Measurements from ENCODE around the gene MRPL53. TPM values are rescaled to one million over a fixed set of nuclear protein-coding genes. Genes with fewer than 3 reads are reported as not detected.
A peak's percentile ranks its signal among the peaks of the same experiment; 100 is the strongest.

The MRPL53 gene
- polyA plus RNA-seq, 1 experiment = 25.9 TPM

DNA sequence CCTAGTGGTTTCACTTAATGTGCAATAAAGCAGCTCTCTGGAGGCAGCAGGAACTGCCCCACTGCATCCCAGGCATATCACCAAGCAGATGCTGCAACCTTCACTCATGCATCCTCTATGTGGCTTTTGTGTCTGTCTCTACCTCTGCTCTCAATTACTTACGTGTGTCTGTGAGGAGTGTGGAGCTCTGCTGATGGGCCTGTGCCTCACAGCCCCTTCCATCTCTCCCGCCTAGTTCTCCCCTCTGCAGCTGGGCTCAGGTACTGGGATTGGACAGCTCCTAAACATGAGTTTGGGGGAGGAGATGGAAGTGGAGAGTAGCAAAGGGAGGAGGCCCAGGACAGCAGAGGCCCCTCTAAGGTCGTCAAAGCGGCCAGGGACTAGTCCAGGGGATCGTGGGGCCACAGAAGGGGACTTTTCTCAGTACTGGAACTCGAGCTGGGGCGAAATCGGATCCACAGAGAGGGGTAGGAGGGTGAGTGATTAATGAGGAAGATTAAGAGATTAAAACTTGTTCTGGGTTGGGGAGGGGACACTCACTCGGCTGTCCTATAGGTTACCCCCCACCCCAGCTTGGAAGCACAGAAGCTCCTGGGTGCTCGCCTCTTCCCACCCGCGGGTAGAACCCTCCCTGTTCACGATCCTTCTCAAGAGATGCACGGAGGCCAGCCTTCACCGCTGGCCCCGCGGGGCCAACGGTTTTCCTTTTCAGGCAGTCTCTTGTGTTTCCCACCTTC is 29.0 kb upstream of the MRPL53 start:
- TF ChIP-seq, protein P1, sequence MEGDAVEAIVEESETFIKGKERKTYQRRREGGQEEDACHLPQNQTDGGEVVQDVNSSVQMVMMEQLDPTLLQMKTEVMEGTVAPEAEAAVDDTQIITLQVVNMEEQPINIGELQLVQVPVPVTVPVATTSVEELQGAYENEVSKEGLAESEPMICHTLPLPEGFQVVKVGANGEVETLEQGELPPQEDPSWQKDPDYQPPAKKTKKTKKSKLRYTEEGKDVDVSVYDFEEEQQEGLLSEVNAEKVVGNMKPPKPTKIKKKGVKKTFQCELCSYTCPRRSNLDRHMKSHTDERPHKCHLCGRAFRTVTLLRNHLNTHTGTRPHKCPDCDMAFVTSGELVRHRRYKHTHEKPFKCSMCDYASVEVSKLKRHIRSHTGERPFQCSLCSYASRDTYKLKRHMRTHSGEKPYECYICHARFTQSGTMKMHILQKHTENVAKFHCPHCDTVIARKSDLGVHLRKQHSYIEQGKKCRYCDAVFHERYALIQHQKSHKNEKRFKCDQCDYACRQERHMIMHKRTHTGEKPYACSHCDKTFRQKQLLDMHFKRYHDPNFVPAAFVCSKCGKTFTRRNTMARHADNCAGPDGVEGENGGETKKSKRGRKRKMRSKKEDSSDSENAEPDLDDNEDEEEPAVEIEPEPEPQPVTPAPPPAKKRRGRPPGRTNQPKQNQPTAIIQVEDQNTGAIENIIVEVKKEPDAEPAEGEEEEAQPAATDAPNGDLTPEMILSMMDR (IDR thresholded peaks at IDR 0.05; ENCODE audit: low read depth, low read length) = no peak
- Histone ChIP-seq H3K27ac (ENCODE audit: low read depth, low read length) (no peak overlapping the region), H3K4me3 (ENCODE audit: low read depth, low read length) (no peak overlapping the region), H3K9me3 (ENCODE audit: control insufficient read depth, insufficient read depth, low read length) (no peaks in the 10 kb centered on the region; the same call in 1 of the 2 replicates), H3K27me3 (ENCODE audit: control insufficient read depth, insufficient read depth, low read length) (peaks cover 40% of the 10 kb centered on the region)
- ChIA-PET CTCF (interaction anchor here (1.5 kb wide), 1 partner anchor 76 kb away, joined by 5 read pairs; no protein-coding TSS in a partner anchor), POLR2A (interaction anchor here (0.7 to 1.2 kb wide), 3 partner anchors 11 to 809 kb away, joined by 3 to 5 read pairs (median 3); no protein-coding TSS in a partner anchor)
- DNase-seq (ENCODE audit: low read depth, low spot score) = no peak

DNA sequence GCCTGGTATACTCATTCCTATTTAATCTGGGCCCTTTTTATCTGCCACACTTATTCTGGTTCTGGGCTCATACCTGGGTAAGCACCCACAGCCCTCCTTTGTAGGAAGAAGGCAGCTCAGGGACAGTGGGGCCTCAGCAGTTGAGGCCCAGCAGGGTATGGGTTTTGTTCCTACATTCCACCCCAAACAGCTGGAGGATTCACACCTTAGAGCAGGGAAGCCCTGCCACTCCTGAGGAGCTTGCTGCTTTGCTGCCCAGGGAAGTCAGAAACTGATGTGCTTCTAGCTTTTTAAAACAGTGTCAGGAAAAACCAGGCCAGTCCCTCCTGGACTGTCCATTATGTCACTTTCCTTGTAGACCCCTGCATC is 28.1 kb upstream of the MRPL53 start:
- POLR2A ChIA-PET = no interaction called here

DNA sequence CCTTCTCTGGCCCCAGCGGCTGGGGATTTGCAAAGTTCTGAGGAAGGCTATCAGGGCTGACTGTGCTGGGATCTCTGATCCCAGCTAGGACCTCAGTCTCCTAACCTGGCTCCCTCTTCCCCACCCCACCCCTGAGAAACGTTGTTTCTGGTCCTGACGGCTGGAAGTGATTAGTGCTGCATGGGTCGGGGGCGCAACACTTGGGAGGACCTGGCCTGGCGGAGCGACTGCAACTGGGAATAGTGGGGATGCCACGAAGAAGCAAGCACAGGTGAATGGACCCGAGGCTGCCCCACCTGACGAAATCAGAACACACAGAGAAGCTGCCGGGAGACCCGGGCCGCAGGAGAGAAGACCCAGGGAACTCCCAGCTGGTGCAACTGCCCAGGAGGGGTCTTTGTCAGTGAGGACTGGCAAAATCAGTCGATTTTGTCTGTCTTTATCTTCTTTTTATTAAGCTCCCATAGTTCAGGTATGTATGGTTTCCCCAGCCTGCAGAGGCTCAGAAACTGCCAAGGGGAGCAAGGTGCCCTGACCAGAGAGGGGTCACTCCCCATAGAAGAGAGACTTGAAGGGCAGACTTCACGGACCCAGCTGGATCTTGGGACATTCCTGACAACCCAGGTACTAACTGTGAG is 27.6 kb upstream of the MRPL53 start:
- Histone ChIP-seq H3K27ac (ENCODE audit: low read depth, low read length) (no peak overlapping the region), H3K9me3 (ENCODE audit: control insufficient read depth, insufficient read depth, low read length) (no peaks in the 10 kb centered on the region; the same call in 1 of the 2 replicates), H3K27me3 (ENCODE audit: control insufficient read depth, insufficient read depth, low read length) (peaks cover 40% of the 10 kb centered on the region), H3K4me3 (ENCODE audit: low read depth, low read length) (no peak overlapping the region)
- ChIA-PET CTCF (interaction anchor here (1.5 to 1.7 kb wide), 2 partner anchors 77 to 89 kb away, joined by 5 to 7 read pairs; no protein-coding TSS in a partner anchor), POLR2A (no interaction called here)
- TF ChIP-seq, protein P1 (IDR thresholded peaks at IDR 0.05; ENCODE audit: low read depth, low read length) = no peak
- DNase-seq (ENCODE audit: low read depth, low spot score) = no peak

More for the DNA sequence above, 28.1 kb upstream of the MRPL53 start:
- Histone ChIP-seq H3K9me3 (ENCODE audit: control insufficient read depth, insufficient read depth, low read length) (no peaks in the 10 kb centered on the region; the same call in 1 of the 2 replicates), H3K27me3 (ENCODE audit: control insufficient read depth, insufficient read depth, low read length) (peaks cover 40% of the 10 kb centered on the region), H3K27ac (ENCODE audit: low read depth, low read length) (no peak overlapping the region), H3K4me3 (ENCODE audit: low read depth, low read length) (no peak overlapping the region)
- CTCF ChIA-PET = interaction anchor here (1.5 to 1.7 kb wide), 2 partner anchors 77 to 88 kb away, joined by 5 to 7 read pairs; no protein-coding TSS in a partner anchor
- TF ChIP-seq, protein P1 (IDR thresholded peaks at IDR 0.05; ENCODE audit: low read depth, low read length) = no peak
- no peak for DNase-seq (ENCODE audit: low read depth, low spot score)

DNA sequence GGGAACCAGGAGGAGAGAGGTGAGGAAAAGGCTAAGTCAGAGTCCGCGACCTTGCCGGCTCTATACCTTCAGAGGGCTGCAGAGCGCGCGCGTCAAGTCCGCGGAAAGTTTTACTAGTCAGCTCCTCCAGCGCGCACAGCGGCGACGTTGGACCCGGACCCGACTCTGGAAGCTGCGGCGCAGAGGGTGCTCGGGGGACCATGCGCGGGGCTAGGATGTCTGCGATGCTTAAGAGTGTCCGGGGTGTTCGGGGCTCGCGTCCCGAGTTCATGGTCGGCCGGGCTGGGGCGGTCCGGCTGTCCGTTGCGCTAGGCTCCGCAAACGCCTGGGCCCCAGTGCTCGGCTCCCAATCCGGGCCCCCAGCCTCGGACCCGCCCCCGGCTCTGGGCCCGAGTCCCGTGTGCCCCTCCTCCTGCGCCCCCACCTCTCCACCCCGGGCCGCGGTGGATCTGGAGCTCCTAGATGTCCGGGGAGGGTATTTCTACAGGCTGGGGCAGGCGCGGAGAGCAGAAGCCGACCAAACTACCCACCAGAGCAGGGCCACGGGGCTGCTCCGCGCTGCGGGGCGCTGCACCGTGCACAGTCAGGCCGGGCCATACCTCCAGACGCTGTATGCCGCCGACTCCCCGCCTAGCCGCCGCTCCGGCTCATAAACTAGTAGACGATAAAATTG is 26.9 kb upstream of the MRPL53 start, which contains the start of gene LBX2:
Gene LBX2, minus strand, starts transcription at position 337 of the 673 bp plus-strand sequence. Its CDS starts 66 bp downstream, at position 271.
- no peaks in the 10 kb centered on the region; the same call in 1 of the 2 replicates for H3K9me3 ChIP-seq (ENCODE audit: control insufficient read depth, insufficient read depth, low read length)
- POLR2A ChIA-PET = interaction anchor here (1.1 kb wide), 1 partner anchor 30 kb away, joined by 4 read pairs; the partner anchor contains the start of genes AUP1 and HTRA2
- H3K27me3 ChIP-seq (ENCODE audit: control insufficient read depth, insufficient read depth, low read length) = peaks cover 40% of the 10 kb centered on the region
- CTCF ChIA-PET = interaction anchor here (1.7 kb wide), 1 partner anchor 89 kb away, joined by 7 read pairs; no protein-coding TSS in a partner anchor
- no peak within 1 kb of the TSS for H3K27ac ChIP-seq (ENCODE audit: low read depth, low read length)
- H3K4me3 ChIP-seq (ENCODE audit: low read depth, low read length) = peak within 1 kb of the TSS; percentile 48
- TF ChIP-seq, protein P1 (IDR thresholded peaks at IDR 0.05; ENCODE audit: low read depth, low read length) = no peak
- no peak for DNase-seq (ENCODE audit: low read depth, low spot score)

Measured in AG04450 (cell line).